Stimulated activated CD8-positive, alpha-beta memory T cell treated with anti-CD3 and anti-CD28 coated beads, Interleukin-4, amount 100 ng/mL, for 4 hours (primary cell): ENCODE results near the gene ARID1B.
"Not testable (repeated sequence)": the region's sequence is repeated elsewhere in the genome, so short reads cannot be mapped to it uniquely, and the experiment has no call there.

Experiments used
- DNase-seq, 2 donors: peaks; one replicate each; pipeline ENCODE4 v3.0.0-alpha.2; 2020; ENCODE audit warnings: low read depth in 2 of 2, low spot score in 1 of 2

ARID1B gene

GRCh38 chr6:156982168-156982567 is 205.0 kb downstream of the ARID1B start:
- no peak for DNase-seq

- not testable (repeated sequence) for DNase-seq
These were observed 205.7 kb downstream of the ARID1B start for GRCh38 chr6:156982864-156983263.

DNA sequence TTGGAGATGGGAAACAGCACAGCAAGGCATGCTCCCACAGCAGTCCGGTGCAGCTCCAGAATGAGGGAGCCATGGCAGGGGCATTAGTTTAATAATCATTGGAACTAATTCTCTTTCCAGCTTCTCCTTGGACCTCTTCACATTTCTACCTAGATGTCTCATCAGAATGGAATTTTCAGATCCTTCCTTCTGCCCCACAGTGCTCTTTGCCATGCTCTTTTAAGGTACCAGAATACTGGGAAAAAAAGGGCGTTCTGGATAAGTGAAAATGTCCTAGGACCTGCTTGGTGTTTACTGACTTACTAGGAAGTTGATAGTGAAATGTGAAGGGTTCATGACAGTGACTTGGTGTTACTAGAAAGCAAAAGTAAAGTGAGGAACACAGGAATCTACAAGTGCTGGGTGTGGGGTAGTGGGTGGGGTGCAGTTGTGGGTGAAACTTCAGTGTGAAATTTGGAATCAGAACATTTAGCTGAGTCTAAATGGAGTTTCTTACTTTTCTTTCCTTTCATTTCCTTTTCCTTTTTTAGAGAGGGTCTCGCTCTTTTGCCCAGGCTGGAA is 207.1 kb downstream of the ARID1B start:
- no peak for DNase-seq

DNA sequence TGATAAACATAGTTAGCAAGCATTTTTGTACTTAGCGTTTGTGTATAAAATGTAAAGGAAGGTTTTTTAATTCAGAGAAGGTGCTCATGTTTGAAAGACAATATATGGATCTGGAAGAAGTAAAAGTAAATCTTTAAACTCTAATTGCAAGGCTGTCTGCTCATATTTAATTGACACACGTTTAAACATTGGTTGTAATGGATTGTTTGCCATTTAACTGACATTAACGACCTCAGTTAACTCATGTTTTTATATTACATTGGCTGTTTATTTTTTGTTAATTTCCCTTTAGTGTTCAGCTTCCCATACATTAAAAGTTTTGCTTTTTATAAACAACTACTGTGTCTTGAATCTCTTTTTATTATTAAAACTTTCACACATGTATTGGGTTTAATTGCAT is 208.1 kb downstream of the ARID1B start:
- DNase-seq = no peak

DNA sequence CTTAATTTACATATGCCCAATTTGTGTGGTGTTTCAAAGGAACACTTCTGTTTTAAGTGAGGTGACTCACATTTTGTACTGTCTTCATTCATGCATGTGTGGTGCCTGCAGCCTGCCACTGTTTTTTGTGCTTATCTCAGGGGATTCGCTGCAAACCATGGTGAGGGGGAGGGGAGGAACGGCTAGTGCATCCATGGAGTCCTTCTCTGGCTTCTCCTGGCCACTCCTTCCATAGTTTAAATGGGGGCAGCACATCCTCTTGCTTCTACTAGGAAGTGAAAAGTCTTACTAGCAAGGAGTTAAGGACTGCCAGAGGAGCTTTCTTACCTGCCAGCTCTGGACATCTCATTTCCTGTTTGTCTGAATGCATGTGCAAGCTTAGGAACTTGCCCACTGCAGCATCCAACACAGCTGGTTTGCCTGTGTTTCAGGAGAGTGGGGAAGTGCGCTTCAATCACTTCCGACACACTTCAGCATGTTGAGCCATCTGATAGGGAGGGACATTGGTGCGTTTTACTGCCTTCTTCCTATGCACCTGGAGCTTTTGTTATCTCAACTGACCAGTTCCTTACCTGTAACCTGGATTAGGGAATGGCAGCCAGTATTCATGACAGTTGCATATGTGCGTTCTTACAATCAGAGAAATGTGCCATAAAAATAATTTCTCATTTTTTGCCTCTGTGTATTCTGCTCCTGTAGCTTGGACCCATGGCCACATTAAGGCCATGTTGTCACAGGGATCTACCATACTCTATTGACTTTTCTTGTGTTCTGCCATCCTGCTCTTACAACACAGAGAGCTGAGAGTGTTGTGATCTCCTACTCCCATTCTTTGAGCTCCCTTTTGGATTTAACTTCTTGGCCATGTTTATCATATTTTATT is 211.3 kb downstream of the ARID1B start:
- no peak for DNase-seq

- no peak for DNase-seq
These were observed 212.1 kb downstream of the ARID1B start for GRCh38 chr6:156989159-156989806.

- DNase-seq = no peak
These were observed 215.0 kb downstream of the ARID1B start for GRCh38 chr6:156992020-156992804.

GRCh38 chr6:156993713-156994112 is 216.5 kb downstream of the ARID1B start:
- no peak for DNase-seq

DNA sequence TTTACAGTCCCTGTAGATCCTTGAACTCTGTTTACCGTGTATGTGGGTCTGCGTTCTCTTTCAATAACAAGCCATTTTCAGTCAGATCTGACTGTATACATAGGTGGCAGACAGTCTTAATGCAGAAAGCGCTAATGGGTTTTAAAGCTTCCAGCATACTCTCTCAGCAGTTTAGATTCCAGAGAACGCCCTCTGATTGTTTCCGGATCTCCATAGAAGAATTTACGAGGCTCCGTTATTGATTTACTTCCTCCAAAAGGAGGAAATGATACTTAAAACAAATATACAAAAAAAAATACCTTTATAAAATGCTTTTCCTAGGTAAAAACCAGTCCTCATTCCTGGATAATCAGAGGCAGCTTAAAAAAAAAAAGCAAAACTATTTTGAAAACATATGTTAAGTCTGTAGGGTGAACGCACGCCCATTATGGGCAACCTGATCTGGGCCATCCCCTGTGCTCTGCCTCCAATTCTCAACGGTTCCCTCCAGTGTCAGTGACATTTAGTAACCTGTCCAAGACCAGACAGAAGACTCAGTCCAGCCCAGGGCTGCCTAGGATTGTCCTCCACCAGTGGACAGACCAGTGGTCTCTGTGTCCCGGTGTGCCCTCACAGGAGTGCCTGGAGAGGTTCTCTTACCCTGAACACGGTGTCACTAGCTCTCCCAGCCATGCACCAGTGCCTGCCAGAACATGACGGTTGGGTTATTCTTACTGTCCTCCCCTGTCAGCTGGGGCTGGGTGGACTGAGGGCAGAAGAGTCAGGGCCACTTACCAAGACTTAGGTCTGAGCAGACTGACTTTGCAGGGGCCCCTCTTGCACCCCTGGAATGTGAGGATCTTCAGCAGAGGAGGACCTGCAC is 217.3 kb downstream of the ARID1B start:
- no peak for DNase-seq

GRCh38 chr6:156995502-156995901 is 218.3 kb downstream of the ARID1B start:
- no peak for DNase-seq

- no peak for DNase-seq
These were observed 219.1 kb downstream of the ARID1B start for GRCh38 chr6:156996265-156996664.

GRCh38 chr6:156998794-156999330 is 221.7 kb downstream of the ARID1B start:
- no peak for DNase-seq

DNA sequence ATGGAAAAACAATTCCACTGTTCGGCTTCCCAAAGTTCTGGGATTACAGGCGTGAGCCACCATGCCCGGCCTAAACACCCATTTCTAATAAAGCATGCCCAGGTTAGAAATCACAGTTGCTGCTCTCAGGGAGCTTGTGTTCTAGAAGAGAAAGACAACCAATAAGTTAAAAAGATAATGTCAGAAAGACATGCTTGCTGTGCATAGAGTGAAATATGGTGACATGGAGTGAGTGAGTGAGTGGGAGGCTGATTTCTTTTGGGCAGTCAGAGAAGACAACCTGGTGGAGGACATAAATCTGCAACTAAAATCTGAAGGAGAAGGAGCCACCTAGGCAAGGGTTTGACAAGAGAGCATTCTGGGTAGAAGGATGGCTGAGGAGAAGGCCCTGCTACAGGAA is 222.6 kb downstream of the ARID1B start:
- DNase-seq = no peak

- no peak for DNase-seq
These were observed 224.5 kb downstream of the ARID1B start for GRCh38 chr6:157001716-157002115.

GRCh38 chr6:157002774-157003173 is 225.6 kb downstream of the ARID1B start:
- no peak for DNase-seq

DNA sequence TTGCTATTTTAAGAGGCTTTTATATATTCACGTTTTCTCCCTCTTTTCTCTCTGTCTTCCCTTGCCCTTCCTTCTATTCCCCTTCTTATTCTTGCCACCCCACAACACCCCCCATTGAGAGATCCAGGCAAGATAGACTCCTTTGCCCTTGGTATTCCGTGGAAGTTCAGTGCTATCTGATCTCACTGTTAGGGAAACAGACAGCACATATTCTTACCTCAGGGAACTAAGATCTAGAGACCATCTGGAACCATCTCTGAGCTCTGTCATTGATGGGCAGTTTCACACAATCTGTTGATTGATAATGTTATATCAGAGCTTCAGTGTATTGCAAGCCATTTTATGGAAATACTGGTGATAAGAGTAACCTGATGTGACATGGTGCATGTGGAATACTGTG is 228.8 kb downstream of the ARID1B start:
- no peak for DNase-seq

- DNase-seq = no peak
These were observed 231.4 kb downstream of the ARID1B start for GRCh38 chr6:157008568-157008967.

- DNase-seq = no peak
These were observed 235.2 kb downstream of the ARID1B start for GRCh38 chr6:157012355-157012754.

- DNase-seq = no peak
These were observed 236.6 kb downstream of the ARID1B start for GRCh38 chr6:157013649-157014304.

GRCh38 chr6:157014871-157015270 is 237.7 kb downstream of the ARID1B start:
- DNase-seq = no peak
